Measurements from ENCODE around the gene PRKAB2.
"Not testable (repeated sequence)": the region's sequence is repeated elsewhere in the genome, so short reads cannot be mapped to it uniquely, and the experiment has no call there.

Gene PRKAB2

DNA sequence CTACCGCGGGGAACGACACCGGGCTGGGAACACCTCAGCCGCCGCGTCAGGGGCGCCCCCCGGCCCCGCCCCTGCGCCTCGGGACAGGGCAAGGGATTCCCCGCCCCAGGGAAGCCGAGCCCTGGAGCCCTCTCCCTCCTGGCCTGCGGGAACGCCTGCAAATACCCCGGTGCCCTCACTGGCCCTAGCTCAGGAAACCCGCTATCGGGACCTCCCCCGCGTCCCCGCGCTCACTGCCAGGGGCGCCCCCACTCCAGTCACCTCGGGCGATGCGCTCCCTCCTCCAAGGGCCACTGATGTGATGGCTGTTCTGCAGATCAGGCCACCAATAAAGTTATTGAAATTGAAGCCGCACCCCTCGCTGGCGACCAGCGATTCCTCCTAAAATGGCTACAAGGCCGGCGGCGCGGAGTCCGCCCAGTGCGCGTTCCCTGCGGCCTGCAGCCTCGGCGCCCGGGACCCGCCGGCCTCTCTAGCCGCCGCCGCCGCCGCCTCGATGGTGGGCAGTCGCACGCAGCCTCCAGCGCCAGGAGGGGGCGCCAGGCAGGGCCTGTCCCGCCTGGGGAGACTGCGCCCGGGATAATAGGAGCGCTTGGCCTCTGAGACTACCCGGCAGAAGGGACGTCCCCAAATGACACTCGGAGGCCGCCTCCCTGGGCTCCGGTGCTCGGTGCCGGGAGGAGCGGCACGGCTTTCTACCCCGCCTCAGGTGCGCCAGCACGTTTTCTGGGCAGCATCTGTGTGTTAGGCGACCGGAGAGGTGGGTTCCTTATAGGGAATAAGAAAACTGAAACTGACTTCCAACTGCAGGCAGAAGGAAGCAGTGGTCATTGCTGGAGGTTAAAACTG lies at the start of gene PRKAB2:
PRKAB2 (minus strand) TSS at position 303 of the 849 bp plus-strand sequence. CDS start 326 bp downstream, outside the sequence.
- DNase-seq (ENCODE audit: low spot score), result peak; percentile 94

- no peak for DNase-seq (ENCODE audit: low spot score)
These were observed 46.3 kb upstream of the PRKAB2 start for GRCh38 chr1:147218606-147219005.

GRCh38 chr1:147217141-147217540 lies 44.9 kb upstream of the PRKAB2 start:
- no peak for DNase-seq (ENCODE audit: low spot score)

- DNase-seq (ENCODE audit: low spot score), result no peak
These were observed 43.9 kb upstream of the PRKAB2 start for GRCh38 chr1:147216124-147216523.

DNA sequence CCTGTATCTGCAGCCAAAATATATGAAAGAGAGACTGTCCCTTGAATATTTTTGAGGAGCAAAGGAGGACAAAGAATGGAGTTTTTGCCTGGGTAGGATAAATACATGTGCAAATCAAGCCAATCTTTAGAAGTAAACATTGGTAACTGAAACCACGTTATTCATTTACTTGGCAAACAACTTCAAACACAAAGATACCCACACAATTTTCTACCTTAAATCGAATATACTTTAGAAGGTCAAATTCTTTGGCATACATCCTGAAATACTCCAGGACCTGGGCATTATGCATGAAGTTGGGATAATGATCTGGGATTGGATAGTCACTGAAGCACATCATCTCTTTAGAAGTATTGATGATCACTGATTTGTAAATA lies 43.3 kb upstream of the PRKAB2 start:
- DNase-seq (ENCODE audit: low spot score), result no peak

DNA sequence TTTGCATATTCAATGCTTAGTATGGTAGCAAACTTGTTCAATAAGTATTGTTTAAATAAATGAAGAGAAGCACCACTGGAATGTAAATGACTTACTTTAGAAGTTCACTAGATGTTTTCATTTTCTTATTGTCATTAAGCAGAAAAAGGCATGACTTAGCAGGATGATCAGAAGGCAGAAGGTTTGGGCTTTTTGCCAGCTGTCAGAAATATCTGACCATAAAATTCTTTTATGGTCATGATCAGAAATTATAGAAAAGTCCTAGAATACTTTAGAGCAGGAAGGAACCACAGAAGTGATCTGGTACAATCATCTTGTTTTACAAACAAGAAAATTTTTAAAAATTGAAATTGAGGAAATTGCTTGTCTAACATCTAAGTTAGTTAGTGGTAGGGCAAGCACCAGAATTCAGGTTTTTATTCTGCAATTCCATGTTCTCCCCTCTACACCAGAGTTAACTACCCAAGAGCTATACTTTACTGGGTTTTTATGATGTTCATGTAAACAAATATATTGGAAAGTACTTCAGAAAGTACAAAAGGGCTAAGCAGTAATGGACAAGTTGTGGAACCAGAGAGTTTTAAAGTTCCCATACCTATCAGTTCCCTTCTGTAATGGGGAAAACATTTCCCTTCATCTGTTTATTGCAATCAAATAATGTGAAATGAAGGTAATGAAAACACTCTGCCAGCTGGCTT lies 42.7 kb upstream of the PRKAB2 start:
- DNase-seq (ENCODE audit: low spot score), result no peak

GRCh38 chr1:147214325-147214724 lies 42.1 kb upstream of the PRKAB2 start:
- no peak for DNase-seq (ENCODE audit: low spot score)

DNA sequence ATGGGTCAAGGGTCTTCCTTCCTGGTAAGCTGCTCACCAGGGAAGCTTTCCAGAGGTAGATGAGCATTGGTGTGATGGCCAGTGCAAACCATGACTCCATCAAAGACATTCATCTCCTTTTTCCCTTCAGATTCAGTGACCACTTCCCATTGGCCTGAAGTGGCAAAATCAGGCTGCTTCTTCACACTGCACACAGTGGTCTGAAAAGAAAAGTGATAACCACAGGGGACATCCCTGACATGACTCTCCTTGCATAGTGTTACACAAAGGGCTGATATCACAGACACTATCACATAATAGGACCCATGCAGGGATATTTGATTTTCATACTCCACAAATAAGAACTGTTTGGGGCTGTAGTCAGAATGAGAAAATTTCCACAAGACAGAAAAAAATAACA lies 41.0 kb upstream of the PRKAB2 start:
- no peak for DNase-seq (ENCODE audit: low spot score)

- no peak for DNase-seq (ENCODE audit: low spot score)
These were observed 39.3 kb upstream of the PRKAB2 start for GRCh38 chr1:147211577-147211976.

DNA sequence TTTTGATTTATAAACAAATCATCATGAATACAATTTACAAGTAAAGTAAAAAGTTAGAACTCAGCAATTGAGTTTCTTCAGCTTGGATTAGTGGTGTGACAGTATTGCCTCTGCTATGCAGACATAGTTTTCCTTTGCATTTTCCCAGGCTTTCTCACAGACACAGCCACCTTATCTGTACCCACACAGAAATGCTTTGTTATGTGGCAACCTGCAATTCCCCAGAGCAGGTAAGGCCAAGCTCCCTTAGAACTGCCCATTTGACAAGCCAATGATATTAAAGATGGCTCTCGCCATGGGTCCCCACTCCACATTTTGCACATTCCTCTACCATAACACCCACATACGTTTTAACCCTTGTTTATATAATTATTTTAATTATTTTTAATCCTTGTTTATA lies 38.7 kb upstream of the PRKAB2 start:
- DNase-seq (ENCODE audit: low spot score), result no peak

- no peak for DNase-seq (ENCODE audit: low spot score)
These were observed 37.9 kb upstream of the PRKAB2 start for GRCh38 chr1:147209825-147210821.

GRCh38 chr1:147208619-147209018 lies 36.3 kb upstream of the PRKAB2 start:
- no peak for DNase-seq (ENCODE audit: low spot score)

- DNase-seq (ENCODE audit: low spot score), result no peak
These were observed 34.9 kb upstream of the PRKAB2 start for GRCh38 chr1:147207192-147207591.

DNA sequence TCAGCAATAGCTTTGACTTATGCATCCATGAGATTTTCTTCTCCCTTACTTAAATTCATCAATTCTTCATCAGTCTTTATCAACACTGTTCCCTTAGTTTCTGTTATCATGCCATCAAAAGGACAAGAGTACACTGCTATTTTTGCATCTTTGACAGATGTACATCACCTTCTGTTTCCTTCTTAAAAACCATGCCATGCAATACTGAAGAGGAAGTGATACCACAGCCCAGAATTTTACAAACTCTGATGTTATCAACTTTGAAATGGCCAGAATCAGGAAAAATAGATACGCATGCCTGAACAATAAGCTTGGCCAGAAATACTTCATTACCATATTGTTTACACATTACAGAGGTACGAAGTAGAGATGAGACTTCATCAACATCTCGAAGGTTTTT lies 31.8 kb upstream of the PRKAB2 start:
- DNase-seq (ENCODE audit: low spot score), result no peak

GRCh38 chr1:147202576-147202975 lies 30.3 kb upstream of the PRKAB2 start:
- DNase-seq (ENCODE audit: low spot score), result no peak

GRCh38 chr1:147201786-147202185 lies 29.5 kb upstream of the PRKAB2 start:
- no peak for DNase-seq (ENCODE audit: low spot score)

- DNase-seq (ENCODE audit: low spot score), result no peak
These were observed 29.0 kb upstream of the PRKAB2 start for GRCh38 chr1:147201276-147201675.

DNA sequence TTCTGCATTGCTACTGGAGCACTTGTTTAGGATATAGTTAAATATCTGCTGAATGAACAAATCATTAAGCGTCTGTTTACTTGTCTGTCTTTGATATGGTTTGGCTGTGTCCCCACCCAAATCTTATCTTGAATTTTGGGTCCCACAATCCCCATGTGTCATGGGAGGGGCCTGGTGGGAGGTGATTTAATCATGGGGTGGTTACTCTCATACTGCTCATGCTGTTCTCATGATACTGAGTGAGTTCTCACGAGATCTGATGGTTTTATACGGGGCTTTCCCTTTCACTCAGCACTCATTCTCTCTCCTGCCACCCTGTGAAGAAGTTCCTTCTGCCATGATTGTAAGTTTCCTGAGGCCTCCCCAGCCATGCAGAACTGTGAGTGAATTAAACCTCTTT lies 25.1 kb upstream of the PRKAB2 start:
- not testable (repeated sequence) for DNase-seq (ENCODE audit: low spot score)

DNA sequence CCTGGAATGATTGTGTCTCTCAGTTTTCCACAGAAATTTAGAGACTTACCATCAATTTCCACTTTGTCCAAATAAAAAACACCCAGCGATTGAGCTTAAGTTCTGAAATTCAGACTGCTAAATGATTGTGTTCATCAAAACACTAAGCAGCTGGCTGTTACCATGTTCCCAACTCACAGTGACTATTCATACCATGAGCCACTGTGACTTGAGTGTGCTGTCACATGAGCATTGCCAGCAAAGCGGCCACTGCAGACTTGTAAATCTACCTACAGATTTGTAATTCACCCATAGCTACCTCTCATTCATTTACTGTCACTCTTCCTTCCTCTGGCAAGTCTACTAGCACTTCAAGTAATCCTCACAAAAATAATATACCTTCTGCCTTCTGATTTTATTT lies 17.2 kb upstream of the PRKAB2 start:
- DNase-seq (ENCODE audit: low spot score), result peak; percentile 67

DNA sequence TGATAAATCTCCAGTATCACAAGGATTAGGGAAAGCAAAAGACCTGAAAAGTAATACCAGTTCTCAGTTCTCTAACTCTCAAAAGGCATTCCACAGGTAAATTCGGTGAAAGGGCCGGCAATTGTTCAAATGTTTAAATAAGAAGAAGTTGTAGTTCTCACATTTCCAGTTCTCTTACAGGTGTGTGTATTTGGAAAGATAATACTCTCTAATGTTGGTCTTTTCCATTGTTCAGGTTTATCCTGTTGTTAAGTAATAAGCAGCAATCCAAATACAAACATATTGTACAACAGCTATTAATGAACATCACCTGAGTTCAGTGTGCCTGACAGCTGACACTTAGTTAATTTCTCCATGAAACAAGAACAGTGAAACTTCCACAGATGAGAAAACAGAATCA lies 13.2 kb upstream of the PRKAB2 start:
- no peak for DNase-seq (ENCODE audit: low spot score)

DNA sequence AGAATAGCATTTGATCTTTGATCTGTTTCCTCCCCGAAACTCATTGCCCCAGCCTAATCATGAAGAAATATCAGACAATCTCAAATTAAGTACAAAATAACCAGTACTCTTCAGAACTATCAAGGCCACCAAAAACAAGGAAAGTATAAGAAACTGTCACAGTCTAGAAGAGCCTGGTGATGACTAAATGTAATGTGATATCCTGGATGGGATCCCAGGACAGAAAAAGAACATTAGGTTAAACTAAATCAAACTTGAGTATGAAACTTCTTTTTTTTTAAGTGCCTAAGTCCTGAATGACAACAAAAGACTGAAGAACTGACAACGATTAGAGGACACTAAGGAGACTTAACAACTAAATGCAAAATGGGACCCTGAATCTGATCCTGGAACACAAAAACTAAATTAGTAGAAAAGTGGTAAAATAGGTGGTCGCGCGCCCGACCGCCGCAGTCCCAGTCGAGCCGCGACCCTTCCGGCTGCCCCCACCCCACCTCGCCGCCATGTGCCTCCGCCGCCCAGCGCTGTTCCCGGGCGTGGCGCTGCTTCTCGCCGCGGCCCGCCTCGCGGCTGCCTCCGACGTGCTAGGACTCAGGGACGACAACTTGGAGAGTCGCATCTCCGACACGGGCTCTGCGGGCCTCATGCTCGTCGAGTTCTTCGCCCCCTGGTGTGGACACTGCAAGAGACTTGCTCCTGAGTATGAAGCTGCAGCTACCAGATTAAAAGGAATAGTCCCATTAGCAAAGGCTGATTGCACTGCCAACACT lies 5.5 kb upstream of the PRKAB2 start:
- DNase-seq (ENCODE audit: low spot score), result no peak
